Activated naive CD4-positive, alpha-beta T cell treated with Interleukin-2 at 50 U/mL for 16 hours (primary cell): Measurements from ENCODE around the gene UGT1A1.
"Not testable (repeated sequence)": the region's sequence is repeated elsewhere in the genome, so short reads cannot be mapped to it uniquely, and the experiment has no call there.

Source experiments
- DNase-seq: peaks from one replicate; pipeline ENCODE4 v3.0.0-alpha.2; 2020

Gene UGT1A1

DNA sequence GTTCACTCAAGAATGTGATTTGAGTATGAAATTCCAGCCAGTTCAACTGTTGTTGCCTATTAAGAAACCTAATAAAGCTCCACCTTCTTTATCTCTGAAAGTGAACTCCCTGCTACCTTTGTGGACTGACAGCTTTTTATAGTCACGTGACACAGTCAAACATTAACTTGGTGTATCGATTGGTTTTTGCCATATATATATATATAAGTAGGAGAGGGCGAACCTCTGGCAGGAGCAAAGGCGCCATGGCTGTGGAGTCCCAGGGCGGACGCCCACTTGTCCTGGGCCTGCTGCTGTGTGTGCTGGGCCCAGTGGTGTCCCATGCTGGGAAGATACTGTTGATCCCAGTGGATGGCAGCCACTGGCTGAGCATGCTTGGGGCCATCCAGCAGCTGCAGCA lies at the start of gene UGT1A1:
Gene UGT1A1, plus strand, starts transcription at position 228 of the 400 bp plus-strand sequence. Its CDS starts 18 bp downstream, at position 246.
- DNase-seq, result no peak

DNA sequence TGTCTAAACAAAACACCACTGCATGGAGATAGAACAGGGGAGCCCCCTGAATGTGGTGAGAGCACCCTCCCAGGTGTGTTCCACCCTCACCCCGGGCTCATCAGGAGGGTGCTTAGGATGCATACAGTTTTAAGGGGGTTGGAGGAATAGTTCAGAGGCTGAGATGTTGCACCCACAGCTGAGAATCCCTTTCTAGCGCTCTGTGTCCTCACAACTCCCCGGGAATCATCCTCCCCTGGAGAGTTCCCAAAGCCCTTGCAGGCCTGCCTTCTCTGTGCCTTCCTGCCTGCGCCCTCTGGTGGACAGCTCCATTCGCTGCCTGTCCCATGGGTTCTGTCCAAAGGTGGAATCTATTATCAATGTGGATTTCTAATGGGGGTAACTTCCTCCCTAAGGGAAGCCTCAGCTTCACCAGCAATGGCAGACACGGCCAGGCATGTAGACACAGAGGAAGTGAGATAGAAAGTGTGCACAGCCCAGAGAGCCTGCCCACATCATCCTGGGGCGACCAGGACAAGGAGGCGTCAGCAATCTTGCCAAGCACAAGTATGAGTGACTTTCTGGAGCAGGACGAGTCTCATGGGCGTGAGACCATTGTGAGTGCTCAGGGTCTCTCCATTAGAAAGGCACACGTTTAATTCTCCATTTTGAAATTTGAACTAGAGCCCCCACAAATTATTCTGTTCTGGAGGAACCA lies 48.6 kb upstream of the UGT1A1 start:
- DNase-seq, result peak; percentile 62

DNA sequence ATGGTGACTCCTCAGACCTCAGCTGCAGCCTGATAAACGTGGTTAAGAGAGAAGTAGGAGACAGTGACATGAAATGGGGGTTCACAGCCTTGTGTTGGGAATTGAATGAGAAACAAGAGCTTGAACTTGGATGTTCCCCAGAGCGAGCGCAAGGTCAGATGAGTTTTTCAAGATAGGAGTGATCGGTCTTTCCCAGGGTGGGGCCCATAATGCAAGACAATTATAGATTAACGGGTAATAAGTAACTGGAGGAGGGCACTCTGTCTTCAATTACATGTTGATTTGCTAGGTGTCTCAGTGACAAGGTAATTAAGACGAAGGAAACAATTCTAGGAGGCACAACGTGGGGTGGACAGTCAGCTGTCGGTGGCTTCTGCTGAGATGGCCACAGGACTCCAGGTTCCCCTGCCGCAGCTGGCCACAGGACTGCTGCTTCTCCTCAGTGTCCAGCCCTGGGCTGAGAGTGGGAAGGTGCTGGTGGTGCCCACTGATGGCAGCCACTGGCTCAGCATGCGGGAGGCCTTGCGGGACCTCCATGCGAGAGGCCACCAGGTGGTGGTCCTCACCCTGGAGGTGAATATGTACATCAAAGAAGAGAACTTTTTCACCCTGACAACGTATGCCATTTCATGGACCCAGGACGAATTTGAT lies 47.3 kb upstream of the UGT1A1 start, which contains the start of gene UGT1A5:
Gene UGT1A5, plus strand, starts transcription at position 297 of the 651 bp plus-strand sequence. Its CDS starts 85 bp downstream, at position 382.
- no peak for DNase-seq

DNA sequence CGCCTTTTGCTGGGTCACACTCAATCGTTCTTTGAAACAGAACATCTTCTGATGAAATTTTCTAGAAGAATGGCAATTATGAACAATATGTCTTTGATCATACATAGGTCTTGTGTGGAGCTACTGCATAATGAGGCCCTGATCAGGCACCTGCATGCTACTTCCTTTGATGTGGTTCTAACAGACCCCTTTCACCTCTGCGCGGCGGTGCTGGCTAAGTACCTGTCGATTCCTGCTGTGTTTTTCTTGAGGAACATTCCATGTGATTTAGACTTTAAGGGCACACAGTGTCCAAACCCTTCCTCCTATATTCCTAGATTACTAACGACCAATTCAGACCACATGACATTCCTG lies 46.8 kb upstream of the UGT1A1 start:
- DNase-seq, result no peak

DNA sequence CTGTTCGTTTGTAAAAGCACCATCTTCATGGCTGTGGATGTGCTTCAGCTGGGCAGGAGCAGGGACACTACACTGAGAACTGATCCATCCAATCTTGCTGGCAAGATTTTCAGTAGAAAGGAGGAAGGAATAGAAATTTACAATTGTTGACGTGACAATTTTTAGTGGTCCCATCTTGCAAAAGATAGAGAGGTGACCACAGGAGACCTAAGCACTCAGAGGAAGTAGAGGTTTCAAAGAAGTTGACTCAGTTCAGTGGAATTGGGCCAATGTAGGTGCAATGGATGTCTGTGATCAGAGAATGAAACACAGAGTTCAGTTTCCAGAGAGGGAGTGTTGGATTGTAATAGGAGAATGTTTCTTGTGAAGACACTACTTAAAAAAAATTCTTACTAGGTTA lies 45.9 kb upstream of the UGT1A1 start:
- DNase-seq, result no peak

DNA sequence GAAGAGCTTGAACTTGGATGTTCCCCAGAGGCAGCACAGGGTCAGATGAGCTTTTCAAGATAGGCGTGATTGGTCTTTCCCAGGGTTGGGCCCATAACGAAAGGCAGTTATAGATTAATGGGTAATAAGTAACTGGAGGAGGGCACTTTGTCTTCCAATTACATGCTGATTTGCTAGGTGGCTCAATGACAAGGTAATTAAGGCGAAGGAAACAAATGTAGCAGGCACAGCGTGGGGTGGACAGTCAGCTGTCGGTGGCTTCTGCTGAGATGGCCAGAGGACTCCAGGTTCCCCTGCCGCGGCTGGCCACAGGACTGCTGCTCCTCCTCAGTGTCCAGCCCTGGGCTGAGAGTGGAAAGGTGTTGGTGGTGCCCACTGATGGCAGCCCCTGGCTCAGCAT lies 41.5 kb upstream of the UGT1A1 start, which contains the start of gene UGT1A4:
Gene UGT1A4, plus strand, starts transcription at position 185 of the 400 bp plus-strand sequence. Its CDS starts 85 bp downstream, at position 270.
- no peak for DNase-seq

DNA sequence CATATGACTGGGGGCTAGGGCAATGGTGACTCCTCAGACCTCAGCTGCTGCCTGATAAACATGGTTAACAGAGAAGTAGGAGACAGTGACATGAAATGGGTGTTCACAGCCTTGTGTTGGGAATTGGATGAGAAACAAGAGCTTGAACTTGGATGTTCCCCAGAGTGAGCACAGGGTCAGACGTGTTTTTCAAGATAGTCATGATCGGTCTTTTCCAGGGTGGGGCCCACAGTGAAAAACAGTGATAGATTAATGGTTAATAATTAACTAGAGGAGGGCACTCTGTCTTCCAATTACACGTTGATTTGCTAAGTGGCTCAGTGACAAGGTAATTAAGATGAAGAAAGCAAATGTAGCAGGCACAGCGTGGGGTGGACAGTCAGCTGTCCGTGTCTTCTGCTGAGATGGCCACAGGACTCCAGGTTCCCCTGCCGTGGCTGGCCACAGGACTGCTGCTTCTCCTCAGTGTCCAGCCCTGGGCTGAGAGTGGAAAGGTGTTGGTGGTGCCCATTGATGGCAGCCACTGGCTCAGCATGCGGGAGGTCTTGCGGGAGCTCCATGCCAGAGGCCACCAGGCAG lies 31.3 kb upstream of the UGT1A1 start, which contains the start of gene UGT1A3:
Gene UGT1A3, plus strand, starts transcription at position 320 of the 579 bp plus-strand sequence. Its CDS starts 85 bp downstream, at position 405.
- no peak for DNase-seq

DNA sequence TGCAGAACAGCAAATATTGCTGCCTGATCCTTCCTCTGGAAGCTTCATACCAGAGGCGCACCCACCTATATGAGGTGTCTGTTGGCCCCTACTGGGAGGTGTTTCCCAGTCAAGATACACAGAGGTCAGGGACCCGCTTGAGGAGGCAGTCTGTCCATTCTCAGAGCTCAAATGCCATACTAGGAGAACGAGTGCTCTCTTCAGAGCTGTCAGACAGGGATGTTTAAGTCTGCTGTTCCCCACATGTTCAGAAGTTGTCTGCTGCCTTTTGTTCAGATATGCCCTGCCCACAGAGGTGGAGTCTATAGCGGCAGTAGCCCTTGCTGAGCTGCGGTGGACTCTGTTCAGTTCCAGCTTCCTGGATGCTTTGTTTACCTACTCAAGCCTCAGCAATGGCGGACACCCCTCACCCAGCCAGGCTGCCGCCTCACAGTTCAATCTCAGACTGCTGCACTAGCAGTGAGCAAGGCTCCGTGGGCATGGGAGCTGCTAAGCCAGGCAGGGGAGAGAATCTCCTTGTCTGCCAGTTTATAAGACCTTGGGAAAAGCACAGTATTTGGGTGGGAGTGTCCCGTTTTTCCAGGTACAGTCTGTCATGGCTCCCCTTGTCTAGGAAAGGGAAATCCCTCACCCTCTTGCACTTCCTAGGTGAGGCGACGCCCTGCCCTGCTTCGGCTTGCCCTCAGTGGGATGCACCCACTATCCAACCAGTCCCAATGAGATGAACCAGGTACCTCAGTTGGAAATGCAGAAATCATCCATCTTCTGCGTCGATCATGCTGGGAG lies 23.0 kb upstream of the UGT1A1 start:
- DNase-seq, result not testable (repeated sequence)

DNA sequence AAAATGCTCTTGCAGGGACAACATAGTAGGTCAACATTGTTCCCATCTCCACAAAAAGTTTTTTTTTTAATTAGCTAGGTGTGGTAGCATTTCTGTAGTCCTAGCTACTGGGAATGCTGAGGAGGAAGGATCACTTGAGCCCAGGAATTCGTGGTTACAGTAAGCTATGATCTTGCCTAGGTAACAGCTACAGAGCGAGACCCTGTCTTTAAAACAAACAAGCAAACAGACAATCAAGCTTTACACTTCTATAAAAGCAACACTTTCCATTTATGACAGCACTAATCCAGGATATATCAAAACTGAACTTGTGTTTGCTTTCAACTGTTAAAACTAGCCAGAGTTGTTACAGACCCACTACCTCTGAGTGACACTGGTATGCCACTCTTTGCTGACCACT lies 19.2 kb upstream of the UGT1A1 start:
- no peak for DNase-seq

DNA sequence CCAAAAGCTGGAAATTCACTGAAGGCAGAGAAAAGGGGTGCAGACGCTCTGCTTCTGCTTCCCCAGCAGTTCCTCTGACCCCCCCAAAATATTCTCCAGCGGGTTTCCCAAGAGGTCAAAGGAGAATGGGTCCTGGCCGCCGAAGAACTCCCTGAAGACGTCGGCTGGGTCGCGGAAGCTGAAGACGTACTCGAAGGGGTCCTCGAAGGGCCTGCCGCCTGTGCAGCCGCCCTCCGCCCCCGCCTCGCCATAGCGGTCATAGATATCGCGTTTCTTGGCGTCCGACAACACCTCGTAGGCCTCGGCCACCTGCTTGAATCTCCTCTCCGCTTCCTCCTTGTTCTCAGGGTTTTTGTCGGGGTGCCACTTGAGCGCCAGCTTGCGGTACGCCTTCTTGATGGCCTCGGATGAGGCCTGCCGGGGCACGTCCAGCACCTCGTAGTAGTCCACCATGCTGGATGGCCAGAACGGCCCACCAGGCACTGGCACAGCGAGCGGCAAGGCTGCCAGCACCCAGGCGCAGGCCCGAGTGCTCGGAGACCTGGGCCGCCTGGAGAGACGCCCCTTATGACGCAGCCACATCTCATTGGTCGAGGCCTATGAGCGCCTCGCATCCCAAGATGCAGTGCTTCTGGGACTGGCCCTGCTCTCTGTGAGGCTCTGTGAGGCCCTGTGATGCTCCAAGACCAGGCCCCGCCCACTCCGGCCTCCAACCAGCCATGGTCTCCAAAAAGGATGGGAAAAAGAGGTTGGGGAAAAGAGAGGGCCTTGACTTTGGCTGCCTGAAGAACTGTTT lies 16.4 kb upstream of the UGT1A1 start:
- DNase-seq, result no peak

DNA sequence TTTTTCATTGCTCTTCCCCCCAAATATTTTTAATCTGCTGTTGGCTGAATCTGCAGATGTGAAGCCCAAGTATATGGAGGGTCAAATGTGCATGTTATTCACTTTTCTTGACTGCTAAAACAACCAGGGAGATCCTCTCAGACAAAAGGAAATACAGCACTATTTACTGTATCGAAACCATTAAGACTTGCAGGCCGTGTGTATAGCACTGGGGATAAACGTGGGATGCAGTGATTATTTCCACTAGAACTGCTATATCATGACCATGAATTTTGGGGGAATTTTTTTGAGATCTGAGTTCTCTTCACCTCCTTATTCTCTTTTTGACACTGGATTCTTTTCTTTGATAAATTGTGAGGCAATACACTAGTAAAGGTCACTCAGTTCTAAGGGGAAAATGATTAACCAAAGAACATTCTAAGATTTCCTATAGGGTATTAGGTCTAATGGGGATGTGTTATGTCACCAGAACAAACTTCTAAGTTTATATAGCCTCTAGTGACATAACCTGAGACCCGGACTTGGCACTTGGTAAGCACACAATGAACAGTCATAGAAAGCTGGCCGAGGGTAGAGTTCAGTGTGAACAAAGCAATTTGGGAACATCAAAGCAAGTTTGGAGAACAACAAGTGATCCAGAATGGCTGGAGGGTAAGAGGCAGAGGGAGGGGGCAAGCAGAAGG lies 14.9 kb upstream of the UGT1A1 start:
- no peak for DNase-seq

DNA sequence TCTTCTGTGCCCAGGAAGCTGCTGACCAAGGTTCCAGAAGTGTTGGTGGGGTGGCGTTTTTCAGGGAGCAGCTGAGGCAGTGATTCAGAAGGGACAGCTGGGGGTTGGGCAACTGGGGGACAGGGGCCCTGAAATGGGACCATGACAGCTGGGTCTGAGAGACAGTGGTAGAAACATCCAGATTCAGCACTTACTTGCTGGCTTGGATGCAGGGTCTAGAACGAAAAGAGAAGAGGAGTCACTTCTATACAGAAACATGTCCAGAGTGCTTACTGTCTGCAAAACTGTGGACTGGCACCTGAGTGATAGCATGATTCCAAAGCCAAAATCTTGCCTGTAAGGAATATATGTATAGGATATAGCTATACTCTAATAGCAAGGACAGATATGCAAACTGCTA lies 14.2 kb upstream of the UGT1A1 start:
- DNase-seq, result not testable (repeated sequence)

DNA sequence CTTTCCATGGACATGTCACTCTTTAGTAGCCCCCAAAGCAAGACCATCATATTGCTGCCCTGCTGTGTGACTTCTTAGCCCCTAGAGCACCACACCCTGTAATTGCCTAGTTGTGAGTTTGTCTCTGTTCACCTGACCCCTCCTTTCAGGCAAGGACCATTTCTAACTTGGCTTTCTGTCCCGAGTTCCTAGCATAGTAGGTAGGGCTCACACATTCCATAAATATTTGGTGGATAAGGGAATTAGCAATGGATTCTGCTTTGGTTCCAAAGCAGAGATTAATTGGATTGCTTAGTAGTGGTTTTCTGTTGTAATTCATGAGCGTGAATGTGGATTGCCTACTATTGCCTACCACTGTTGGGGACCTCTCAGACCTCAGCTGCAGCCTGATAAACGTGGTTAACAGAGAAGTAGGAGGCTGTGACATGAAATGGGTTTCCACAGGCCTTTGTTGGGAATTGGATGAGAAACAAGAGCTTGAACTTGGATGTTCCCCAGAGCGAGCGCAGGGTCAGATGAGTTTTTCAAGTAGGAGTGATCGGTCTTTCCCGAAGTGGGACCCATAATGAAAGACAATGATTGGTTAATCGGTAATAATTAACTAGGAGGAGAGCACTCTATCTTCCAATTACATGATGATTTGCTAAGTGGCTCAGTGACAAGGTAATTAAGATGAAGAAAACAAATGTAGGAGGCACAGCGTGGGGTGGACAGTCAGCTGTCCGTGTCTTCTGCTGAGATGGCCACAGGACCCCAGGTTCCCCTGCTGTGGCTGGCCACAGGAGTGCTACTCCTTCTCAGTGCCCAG lies 13.4 kb upstream of the UGT1A1 start:
- DNase-seq, result no peak

DNA sequence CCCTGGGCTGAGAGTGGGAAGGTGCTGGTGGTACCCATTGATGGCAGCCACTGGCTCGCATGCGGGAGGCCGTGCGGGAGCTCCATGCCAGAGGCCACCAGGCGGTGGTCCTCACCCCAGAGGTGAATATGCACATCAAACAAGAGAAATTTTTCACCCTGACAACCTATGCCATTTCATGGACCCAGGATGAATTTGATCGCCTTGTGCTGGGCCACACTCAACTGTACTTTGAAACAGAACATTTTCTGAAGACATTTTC lies 12.9 kb upstream of the UGT1A1 start:
- no peak for DNase-seq

DNA sequence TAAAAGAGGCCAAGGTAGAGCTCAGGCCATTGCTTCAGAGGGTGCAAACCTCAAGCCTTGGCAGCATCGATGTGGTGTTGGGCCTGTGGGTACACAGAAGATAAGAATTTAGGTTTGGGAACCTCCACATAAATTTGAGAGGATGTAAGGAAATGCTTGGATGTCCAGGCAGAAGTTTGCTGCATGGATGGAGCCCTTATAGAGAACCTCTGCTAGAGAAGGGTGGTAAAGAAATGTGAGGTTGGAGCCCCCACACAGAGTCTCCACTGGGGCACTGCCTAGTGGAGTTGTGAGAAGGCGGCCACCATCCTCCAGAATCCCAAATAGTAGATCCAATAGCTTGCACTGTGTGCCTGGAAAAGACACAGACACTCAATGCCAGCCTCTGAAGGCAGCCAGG lies 9.4 kb upstream of the UGT1A1 start:
- DNase-seq, result not testable (repeated sequence)

DNA sequence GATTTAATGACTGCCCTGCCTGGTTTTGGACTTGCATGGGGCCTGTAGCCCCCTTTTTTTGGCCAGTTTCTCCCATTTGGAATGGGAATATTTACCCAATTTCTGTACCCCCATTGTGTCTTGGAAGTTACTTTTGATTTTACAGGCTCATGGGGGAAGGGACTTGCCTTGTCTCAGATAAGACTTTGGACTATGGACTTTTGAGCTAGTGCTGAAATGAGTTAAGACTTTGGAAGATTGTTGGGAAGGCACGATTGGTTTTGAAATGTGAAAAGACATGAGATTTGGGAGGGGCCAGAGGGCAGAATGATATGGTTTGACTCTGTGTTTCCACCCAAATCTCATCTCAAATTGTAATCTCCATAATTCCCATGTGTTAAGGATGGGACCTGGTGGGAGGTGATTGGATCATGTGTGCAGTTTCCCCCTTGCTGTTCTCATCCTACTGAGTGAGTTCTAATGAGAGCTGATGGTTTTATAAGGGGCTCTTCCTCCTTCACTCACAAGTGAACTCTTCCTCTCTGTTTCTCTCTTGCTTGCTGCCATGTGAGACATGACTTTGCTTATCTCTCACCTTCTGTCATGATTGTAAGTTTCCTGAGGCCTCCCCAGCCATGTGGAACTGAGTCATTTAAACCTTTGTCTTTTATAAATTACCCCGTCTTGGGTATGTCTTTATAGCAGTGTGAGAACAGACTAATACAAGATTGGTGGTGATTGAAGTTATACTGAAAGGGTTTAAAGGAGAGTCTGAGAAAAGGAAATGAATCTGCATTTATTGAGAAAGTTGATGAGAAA lies 8.7 kb upstream of the UGT1A1 start:
- DNase-seq, result not testable (repeated sequence)

DNA sequence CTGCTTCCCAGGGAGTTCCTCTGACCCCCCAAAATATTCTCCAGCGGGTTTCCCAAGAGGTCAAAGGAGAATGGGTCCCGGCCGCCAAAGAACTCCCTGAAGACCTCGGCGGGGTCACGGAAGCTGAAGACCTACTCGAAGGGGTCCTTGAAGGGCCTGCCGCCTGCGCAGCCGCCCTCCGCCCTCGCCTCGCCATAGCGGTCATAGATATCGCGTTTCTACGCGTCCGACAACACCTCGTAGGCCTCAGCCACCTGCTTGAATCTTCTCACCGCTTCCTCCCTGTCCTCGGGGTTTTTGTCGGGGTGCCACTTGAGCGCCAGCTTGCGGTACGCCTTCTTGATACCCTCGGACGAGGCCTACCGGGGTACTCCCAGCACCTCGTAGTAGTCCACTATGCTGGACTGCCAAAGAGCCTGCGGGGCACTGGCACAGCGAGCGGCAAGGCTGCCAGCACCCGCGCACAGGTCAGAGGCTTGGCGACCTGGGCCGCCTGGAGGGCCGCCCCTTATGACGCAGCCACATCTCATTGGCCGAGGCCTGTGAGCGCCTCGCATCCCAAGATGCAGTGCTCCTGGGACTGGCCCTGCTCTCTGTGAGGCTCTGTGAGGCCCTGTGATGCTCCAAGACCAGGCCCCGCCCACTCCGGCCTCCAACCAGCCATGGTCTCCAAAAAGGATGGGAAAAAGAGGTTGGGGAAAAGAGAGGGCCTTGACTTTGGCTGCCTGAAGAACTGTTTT lies 5.0 kb upstream of the UGT1A1 start:
- no peak for DNase-seq

DNA sequence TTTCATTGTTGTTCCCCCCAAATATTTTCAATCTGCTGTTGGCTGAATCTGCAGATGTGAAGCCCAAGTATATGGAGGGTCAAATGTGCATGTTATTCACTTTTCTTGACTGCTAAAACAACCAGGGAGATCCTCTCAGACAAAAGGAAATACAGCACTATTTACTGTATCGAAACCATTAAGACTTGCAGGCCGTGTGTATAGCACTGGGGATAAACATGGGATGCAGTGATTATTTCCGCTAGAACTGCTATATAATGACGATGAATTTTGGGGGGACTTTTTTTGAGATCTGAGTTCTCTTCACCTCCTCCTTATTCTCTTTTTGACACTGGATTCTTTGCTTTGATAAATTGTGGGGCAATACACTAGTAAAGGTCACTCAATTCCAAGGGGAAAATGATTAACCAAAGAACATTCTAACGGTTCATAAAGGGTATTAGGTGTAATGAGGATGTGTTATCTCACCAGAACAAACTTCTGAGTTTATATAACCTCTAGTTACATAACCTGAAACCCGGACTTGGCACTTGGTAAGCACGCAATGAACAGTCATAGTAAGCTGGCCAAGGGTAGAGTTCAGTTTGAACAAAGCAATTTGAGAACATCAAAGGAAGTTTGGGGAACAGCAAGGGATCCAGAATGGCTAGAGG lies 3.5 kb upstream of the UGT1A1 start:
- DNase-seq, result no peak

DNA sequence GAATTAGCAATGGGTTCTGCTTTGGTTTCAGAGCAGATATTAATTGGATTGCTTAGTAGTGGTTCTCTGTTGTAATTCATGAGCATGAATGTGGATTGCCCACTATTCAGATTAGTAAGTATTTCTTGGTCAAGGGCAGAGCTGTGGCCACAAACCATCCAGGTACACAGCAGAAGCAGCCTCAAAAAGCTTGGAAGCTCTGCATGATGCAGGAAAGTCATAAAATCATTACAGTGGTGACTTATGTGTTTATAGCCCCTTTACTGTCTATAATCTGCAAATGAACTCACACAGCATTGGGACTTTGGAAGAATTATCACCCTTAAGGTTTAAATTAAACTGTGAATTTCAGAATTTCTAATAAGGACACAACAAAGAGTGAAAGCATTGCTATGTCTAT lies 1.9 kb upstream of the UGT1A1 start:
- DNase-seq, result no peak
